Cardiac fibroblast (primary cell): ENCODE results near the gene CSF2.

Experiments used
- DNase-seq, 2 donors: peaks; one replicate each; pipeline versions ENCODE4 v3.0.0 to v3.0.0-alpha.2; 2010; ENCODE audit warnings: low read depth in 2 of 2
- H3K4me3 ChIP-seq, 2 donors: replicated peaks in 1 of 2; 1 replicate in 1 of 2; 2 replicates in 1 of 2; pipeline ENCODE4 v1.5.1; 2011; ENCODE audit warnings: low read depth in 2 of 2, low read length in 2 of 2, mild to moderate bottlenecking in 2 of 2, moderate library complexity in 1 of 2
- CTCF ChIP-seq: IDR thresholded peaks from one replicate; pipeline ENCODE4 v1.5.1; 2011; ENCODE audit warnings: low read depth, mild to moderate bottlenecking, low read length, inconsistent platforms

CSF2 gene

GRCh38 chr5:132067451-132067850, 6.1 kb upstream of the CSF2 start:
- no peak overlapping the region for H3K4me3 ChIP-seq
- no peak for DNase-seq
- TF ChIP-seq CTCF = no peak

- H3K4me3 ChIP-seq = no peak overlapping the region
- DNase-seq = no peak
- no peak for TF ChIP-seq CTCF
These were observed 5.4 kb upstream of the CSF2 start for GRCh38 chr5:132067941-132068808.

DNA sequence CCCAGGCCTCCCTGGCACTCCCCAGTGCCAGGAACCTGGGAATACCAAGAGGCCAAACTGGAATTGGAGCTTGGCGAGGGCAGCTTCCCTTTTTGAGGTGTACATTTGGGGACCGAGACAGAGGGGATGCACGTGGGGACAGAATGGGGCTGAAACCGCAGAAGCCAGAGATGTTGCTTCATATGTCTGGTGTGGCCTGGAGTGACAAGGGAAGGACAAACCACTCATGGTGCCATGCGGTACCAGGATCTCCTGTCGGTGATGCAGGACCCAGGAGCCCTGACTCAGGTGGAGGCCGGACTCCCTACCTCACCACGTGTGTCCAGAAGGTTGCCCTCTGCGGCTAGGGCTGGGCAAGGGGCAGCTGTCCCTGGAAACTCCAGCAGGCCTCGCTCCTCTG, 4.0 kb upstream of the CSF2 start:
- no peak for DNase-seq
- TF ChIP-seq CTCF = no peak
- H3K4me3 ChIP-seq = no peak overlapping the region

- no peak for TF ChIP-seq CTCF
- no peak for DNase-seq
- H3K4me3 ChIP-seq = no peak overlapping the region
These were observed 3.6 kb upstream of the CSF2 start for GRCh38 chr5:132069994-132070393.

GRCh38 chr5:132070460-132071337, 2.9 kb upstream of the CSF2 start:
- no peak overlapping the region for H3K4me3 ChIP-seq
- DNase-seq = peak; percentile 19 to 46
- no peak for TF ChIP-seq CTCF

- no peak for DNase-seq
- H3K4me3 ChIP-seq = no peak overlapping the region
- no peak for TF ChIP-seq CTCF
These were observed 2.3 kb upstream of the CSF2 start for GRCh38 chr5:132071338-132071707.
